ENCODE data around the gene STN1. TPM values are rescaled to one million over a fixed set of nuclear protein-coding genes. Genes with fewer than 3 reads are reported as not detected.

STN1 gene
- total and polyA plus RNA-seq, 7 donors = 15.3 to 22.7 (median 18.3) TPM

- Histone ChIP-seq H3K4me3 (no peak overlapping the region), H3K9me3 (no peaks in the 10 kb centered on the region), H3K36me3 (ENCODE audit: insufficient read depth in 1 of 2, low read depth in 1 of 2) (no peaks in the 10 kb centered on the region), H3K27me3 (ENCODE audit: insufficient read depth in 3 of 3, low read length in 2 of 3) (no peaks in the 10 kb centered on the region), H3K27ac (no peak overlapping the region), H3K4me1 (peaks cover 14% of the 10 kb centered on the region)
- 83 to 88% (median 87%) methylated on average over 3 of the region's 3 CpGs for WGBS, 3 donors
- ATAC-seq = no peak
- DNase-seq = no peak
- intact Hi-C loops (cut with DNase I) = loop anchor here in 1 of 2 donors (2.0 kb wide), 1 partner anchor 37 kb away; no protein-coding TSS in a partner anchor
- TF ChIP-seq, protein P1, sequence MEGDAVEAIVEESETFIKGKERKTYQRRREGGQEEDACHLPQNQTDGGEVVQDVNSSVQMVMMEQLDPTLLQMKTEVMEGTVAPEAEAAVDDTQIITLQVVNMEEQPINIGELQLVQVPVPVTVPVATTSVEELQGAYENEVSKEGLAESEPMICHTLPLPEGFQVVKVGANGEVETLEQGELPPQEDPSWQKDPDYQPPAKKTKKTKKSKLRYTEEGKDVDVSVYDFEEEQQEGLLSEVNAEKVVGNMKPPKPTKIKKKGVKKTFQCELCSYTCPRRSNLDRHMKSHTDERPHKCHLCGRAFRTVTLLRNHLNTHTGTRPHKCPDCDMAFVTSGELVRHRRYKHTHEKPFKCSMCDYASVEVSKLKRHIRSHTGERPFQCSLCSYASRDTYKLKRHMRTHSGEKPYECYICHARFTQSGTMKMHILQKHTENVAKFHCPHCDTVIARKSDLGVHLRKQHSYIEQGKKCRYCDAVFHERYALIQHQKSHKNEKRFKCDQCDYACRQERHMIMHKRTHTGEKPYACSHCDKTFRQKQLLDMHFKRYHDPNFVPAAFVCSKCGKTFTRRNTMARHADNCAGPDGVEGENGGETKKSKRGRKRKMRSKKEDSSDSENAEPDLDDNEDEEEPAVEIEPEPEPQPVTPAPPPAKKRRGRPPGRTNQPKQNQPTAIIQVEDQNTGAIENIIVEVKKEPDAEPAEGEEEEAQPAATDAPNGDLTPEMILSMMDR (IDR thresholded peaks at IDR 0.05) = no peak
Measured at GRCh38 chr10:103960103-103960502, 42.1 kb upstream of the STN1 start.

DNA sequence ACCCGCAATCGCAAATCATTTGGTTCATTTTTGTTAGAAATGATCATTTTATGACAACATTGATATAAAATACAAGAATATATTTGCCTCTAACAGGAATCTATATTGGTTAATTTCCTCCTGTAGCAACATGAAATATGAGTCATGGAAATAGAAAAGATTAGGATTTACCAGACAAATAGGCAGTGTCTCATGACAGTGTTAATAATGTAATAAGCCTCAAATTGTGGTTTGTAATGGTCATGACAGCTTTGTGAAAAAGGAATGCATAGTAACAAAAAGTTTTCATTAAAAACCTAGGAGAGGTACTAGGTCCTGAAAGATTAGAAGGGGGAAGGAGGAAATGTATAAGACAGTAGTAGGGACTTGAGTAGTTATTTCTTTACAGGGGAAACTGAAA is 41.0 kb upstream of the STN1 start:
- ATAC-seq = no peak
- no peak overlapping the region for H3K4me3 ChIP-seq
- TF ChIP-seq, protein P1 (IDR thresholded peaks at IDR 0.05) = no peak
- no peak for DNase-seq
- no peaks in the 10 kb centered on the region for H3K36me3 ChIP-seq (ENCODE audit: insufficient read depth in 1 of 2, low read depth in 1 of 2)
- peaks cover 14% of the 10 kb centered on the region for H3K4me1 ChIP-seq
- no peak overlapping the region for H3K27ac ChIP-seq
- no peaks in the 10 kb centered on the region for H3K9me3 ChIP-seq
- 96 to 98% (median 96%) methylated on average over 2 of the region's 2 CpGs for WGBS, 3 donors
- intact Hi-C loops (cut with DNase I) = no loop called here
- no peaks in the 10 kb centered on the region for H3K27me3 ChIP-seq (ENCODE audit: insufficient read depth in 3 of 3, low read length in 2 of 3)

DNA sequence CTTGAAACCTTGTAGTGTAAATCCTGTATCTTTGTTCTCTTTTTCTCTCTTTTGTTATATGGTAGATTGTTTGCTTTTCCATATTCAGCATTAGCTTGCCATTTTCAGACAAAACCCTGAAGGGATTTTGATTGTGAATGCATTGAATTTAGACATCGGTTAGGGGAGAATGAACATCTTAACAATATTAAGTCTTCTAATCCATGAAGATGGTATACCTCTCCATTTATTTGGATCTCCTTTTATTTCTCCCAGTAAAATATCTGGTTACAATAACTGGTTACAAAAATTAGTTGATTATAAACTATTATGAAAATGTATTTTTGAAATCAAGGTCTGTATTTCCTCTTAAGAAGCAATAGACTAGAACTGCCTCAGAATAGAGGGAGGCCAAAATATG is 36.6 kb upstream of the STN1 start:
- H3K4me1 ChIP-seq = no peaks in the 10 kb centered on the region
- no peak overlapping the region for H3K4me3 ChIP-seq
- ATAC-seq (no peak), DNase-seq (no peak)
- WGBS, 3 donors = 95 to 97% (median 96%) methylated on average over 1 of the region's 1 CpG
- TF ChIP-seq, protein P1 (IDR thresholded peaks at IDR 0.05) = no peak
- intact Hi-C loops (cut with DNase I) = no loop called here
- H3K27me3 ChIP-seq (ENCODE audit: insufficient read depth in 3 of 3, low read length in 2 of 3) = no peaks in the 10 kb centered on the region
- H3K9me3 ChIP-seq = no peaks in the 10 kb centered on the region
- no peaks in the 10 kb centered on the region for H3K36me3 ChIP-seq (ENCODE audit: insufficient read depth in 1 of 2, low read depth in 1 of 2)
- no peak overlapping the region for H3K27ac ChIP-seq

DNA sequence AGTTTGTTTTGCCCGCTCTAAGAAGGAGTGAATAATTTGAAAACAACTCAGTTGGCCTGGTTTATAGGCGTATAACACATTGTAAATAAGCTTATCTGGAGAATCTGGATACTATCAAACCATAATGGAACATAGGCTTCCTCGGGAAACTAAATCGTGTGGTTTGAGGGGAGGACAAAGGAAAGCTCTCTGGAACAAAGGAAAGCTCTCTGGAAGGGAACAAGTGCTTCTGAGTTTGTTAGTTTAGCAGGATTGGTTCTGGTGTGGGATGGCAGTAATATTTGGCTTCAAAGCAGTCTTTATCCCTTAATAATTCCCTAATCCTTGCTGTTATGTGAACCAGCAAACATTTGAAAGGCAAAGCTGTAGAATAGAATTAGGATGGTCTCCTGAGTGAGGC is 34.0 kb upstream of the STN1 start:
- Histone ChIP-seq H3K9me3 (no peaks in the 10 kb centered on the region), H3K4me1 (no peaks in the 10 kb centered on the region), H3K36me3 (ENCODE audit: insufficient read depth in 1 of 2, low read depth in 1 of 2) (no peaks in the 10 kb centered on the region), H3K27me3 (ENCODE audit: insufficient read depth in 3 of 3, low read length in 2 of 3) (no peaks in the 10 kb centered on the region), H3K27ac (no peak overlapping the region), H3K4me3 (no peak overlapping the region)
- intact Hi-C loops (cut with DNase I) = no loop called here
- TF ChIP-seq, protein P1 (IDR thresholded peaks at IDR 0.05) = no peak
- WGBS, 3 donors = 55 to 59% (median 57%) methylated on average over 4 of the region's 4 CpGs
- DNase-seq = no peak
- ATAC-seq = no peak

DNA sequence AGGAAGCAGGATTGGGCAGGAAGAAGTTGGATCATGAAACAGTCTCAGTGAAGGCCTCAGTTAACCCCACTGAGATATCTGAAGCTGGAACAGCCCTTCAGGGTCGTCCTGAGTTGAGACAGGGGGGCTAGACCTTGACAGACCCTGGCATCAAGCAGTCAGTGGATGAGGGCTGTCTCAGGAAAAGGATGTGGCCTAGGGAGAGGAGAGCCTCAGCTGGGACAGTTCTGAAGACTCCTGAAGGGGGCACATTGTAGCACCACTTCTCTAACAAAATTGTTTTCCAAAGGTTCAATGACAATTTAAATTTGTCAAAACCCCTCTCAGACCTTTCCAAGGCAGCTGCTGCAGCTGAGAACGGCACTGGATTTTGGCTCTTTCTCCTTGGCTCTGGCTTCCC is 33.2 kb upstream of the STN1 start:
- 41 to 48% (median 47%) methylated on average over 2 of the region's 2 CpGs for WGBS, 3 donors
- Histone ChIP-seq H3K9me3 (no peaks in the 10 kb centered on the region), H3K4me3 (no peak overlapping the region), H3K27me3 (ENCODE audit: insufficient read depth in 3 of 3, low read length in 2 of 3) (no peaks in the 10 kb centered on the region), H3K4me1 (no peaks in the 10 kb centered on the region), H3K27ac (no peak overlapping the region), H3K36me3 (ENCODE audit: insufficient read depth in 1 of 2, low read depth in 1 of 2) (no peaks in the 10 kb centered on the region)
- TF ChIP-seq, protein P1 (IDR thresholded peaks at IDR 0.05) = no peak
- intact Hi-C loops (cut with DNase I) = no loop called here
- DNase-seq = no peak
- no peak for ATAC-seq
